Left cardiac atrium (tissue), 4 donors: ENCODE measurements around the gene ATP6V0A1. TPM values are rescaled to one million over a fixed set of nuclear protein-coding genes. Genes with fewer than 3 reads are reported as not detected.
"Not testable (repeated sequence)": the region's sequence is repeated elsewhere in the genome, so short reads cannot be mapped to it uniquely, and the experiment has no call there.

Experiments used
- ATAC-seq, 2 donors: fragments of 200-7000 bp; cut with Tn5 transposase; one replicate each; pipeline ENCODE4 v1.9.1; 2020; ENCODE audit warnings: mild to moderate bottlenecking in 2 of 2, moderate library complexity in 2 of 2
- DNase-seq: peaks from one replicate; pipeline ENCODE4 v3.0.0-alpha.2; 2020
- intact Hi-C, 2 donors: fragments of 100-400 bp; cut with DNase I; formaldehyde crosslinking; loops; one replicate each; pipeline versions ENCODE4 v1.14.1 to v1.15.1; 2022 to 2023
- total RNA-seq, 2 donors: library from RNA; stranded (reverse); fragmentation: NEBNext Ultra II Directional; extraction: Animal tissue kit (Norgen Biotek cat#: 25700); gene quantifications; one replicate each; pipeline ENCODE4 v1.2.1, GENCODE V29; 2021
- donor health status: DM: no; HTN: yes; CAD: no.
- donor health status: DM: no; HTN: yes; CAD: no; lungs with severe emphysema.
- donor health status: DM: yes; HTN: yes; CAD: no.
- donor health status: Dilated cardiomyopathy.

The ATP6V0A1 gene
- total RNA-seq, 2 donors from 2014 or later, result 40.3 to 55.4 TPM

- intact Hi-C loops, result no loop called here
- ATAC-seq (no peak), DNase-seq (no peak)
Measured at GRCh38 chr17:42544874-42545283, 86.2 kb downstream of the ATP6V0A1 start.

GRCh38 chr17:42545755-42546505, 87.3 kb downstream of the ATP6V0A1 start:
- DNase-seq, intact Hi-C loops, ATAC-seq: not testable (repeated sequence)

DNA sequence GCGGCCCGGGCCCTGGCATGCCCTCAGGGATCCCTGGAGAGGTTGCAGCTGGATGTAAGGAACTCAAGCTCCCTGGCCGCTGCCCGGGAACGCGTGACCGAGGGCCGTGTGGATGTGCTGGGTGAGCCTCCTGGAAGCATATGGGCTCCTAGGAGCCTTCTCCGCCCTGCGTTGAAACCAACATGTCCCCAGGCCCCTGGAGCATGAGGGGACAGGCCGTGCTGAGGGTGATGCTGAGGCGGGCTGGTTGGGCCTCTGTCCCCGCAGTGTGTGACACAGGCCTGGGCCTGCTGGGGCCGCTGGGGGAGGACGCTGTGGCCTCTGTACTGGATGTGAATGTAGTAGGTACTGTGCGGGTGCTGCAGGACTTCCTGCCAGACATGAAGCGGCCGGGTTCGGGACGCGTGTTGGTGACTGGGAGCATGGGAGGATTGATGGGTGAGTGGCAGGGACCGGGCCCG, 88.4 kb downstream of the ATP6V0A1 start:
- intact Hi-C loops, result no loop called here
- DNase-seq (no peak), ATAC-seq (peak; percentile 6 to 19)

DNA sequence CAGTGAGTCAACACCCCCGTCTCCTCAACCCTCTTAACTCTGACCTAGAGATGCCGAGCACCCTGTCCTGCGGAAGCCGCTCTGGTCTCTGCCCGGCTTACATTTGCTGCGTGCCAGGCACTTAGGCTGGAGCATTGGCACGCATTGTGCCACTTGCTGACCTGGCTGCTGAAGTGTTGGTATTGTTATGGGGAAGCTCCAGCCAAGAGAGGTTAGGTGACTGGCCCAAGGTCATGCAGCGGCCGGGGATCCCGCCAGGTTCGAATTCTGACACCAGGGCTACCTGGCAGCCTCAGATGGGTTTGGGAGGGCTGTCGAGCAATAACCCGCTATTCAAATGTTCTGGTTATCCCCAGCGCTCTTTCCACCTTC, 89.0 kb downstream of the ATP6V0A1 start:
- ATAC-seq, result peak; percentile 8 to 17
- DNase-seq, result no peak
- intact Hi-C loops, result no loop called here

DNA sequence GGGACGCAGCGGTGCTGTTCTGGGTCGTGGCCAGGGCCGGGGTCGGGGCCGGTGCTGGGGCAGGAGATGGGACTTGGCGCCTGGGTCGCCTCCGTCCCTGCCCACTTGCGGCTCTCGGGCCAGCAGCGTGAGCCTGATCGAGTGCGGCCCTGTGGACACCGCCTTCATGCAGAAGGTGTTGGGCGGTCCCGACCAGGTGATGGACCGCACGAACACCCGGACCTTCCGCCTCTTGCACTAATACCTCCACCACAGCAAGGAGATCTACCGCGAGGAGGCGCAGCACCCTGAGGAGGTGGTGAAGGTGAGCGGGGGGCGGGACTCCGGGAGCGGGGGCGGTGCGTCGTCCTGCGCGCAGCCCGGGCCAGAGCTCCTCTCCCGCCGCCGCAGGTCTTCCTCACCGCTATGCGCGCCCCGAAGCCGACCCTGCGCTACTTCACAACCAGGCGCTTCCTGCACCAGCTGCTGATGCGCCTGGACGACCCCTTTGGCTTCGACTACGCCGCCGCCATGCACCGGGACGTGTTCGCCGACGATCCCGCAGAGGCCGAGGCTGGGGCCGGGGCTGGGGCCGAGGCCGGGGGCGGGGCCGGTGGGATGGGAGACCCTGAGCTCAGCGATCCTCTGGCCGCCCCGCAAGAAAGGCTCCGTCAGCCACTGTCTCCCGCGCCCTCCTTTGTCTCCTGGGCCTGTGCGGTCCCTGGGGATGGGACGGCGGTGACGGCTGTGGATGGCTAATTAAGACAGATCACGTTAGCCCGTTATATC, 89.6 kb downstream of the ATP6V0A1 start:
- ATAC-seq (peak; percentile 53 to 79), DNase-seq (peak; percentile 70)
- intact Hi-C loops, result no loop called here

- no peak for ATAC-seq
- intact Hi-C loops, result no loop called here
- no peak for DNase-seq
Measured at GRCh38 chr17:42548993-42549755, 90.5 kb downstream of the ATP6V0A1 start.

DNA sequence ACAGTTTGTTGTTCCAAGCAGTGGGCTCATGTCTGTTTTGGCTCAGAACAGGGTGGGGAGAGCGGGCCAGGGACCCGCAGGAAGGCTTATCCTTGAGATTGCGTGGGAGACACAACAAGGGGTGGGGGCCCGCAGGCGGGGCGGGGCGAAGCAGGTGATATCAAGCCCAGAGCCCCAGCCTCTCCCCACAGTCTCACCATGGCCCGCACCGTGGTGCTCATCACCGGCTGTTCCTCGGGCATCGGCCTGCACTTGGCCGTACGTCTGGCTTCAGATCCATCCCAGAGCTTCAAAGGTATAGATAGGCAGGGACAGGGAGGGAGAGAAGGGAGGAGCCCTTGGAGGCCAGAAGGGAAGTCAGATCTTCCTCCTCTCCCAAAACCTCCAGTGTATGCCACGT, 94.1 kb downstream of the ATP6V0A1 start, which contains the start of gene HSD17B1:
Gene HSD17B1 (plus strand): TSS at position 188 of the 400 bp plus-strand sequence. CDS start 11 bp downstream, at position 199.
- DNase-seq, intact Hi-C loops, ATAC-seq: not testable (repeated sequence)

- no peak for DNase-seq
- ATAC-seq, result no peak
- intact Hi-C loops, result no loop called here
Measured at GRCh38 chr17:42553161-42553818, 94.6 kb downstream of the ATP6V0A1 start.

DNA sequence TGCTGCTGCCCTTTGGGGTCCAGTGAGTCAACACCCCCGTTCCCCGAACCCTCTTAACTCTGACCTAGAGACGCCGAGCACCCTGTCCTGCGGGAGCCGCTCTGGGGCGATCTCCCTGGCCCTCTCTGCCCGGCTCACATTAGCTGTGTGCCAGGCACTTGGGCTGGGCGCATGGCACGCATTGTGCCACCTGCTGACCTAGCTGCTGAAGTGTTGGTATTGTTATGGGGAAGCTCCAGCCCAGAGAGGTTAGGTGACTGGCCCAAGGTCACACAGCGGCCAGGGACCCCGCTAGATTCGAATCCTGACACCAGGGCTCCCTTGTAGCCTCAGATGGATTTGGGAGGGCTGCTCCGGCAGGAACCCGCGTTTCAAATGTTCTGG, 95.2 kb downstream of the ATP6V0A1 start:
- DNase-seq, result no peak
- ATAC-seq, result peak in 1 of 2 donors; percentile 12
- intact Hi-C loops, result no loop called here

GRCh38 chr17:42554250-42555121, 95.8 kb downstream of the ATP6V0A1 start:
- ATAC-seq (peak; percentile 94 to 95), DNase-seq (peak; percentile 93)
- intact Hi-C loops, result no loop called here

GRCh38 chr17:42555122-42555622, 96.5 kb downstream of the ATP6V0A1 start:
- intact Hi-C loops, result no loop called here
- peak in 1 of 2 donors; percentile 3 for ATAC-seq

DNA sequence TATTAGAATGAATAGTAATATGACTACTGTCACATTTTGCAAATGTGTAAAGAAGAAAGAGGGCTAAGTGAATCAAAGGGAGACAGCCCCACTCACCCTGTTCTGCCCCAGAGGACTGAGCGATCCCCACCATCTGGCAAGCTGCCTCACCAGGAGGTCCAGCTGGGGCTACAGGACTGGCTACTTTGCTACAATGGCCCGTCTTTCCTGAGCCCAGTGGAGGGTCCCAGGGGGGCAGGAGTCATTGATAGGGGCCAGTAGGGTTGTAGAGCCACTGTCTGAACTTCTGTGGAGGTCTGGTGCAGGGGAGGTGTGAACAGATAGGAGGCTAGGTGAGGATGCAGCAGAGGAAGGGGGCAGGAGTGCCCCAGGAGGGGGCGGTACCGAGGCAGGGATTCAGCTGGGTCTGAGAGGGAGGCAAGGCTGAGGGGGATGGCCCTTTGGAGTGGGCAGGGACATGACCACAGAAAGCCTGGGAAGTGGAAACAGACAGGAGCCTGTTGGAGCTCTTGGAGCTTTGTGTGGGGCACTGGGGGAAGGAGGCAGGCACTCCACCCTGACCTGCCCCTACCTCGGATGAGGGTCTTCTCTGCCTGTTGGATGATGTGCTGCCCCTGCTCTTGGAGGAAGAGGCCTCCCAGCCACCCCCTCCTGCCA, 97.4 kb downstream of the ATP6V0A1 start:
- DNase-seq, intact Hi-C loops, ATAC-seq: not testable (repeated sequence)

More at GRCh38 chr17:42555122-42555622, 96.5 kb downstream of the ATP6V0A1 start:
- no peak for DNase-seq

GRCh38 chr17:42559075-42559474, 100.4 kb downstream of the ATP6V0A1 start:
- intact Hi-C loops, result no loop called here
- DNase-seq (no peak), ATAC-seq (no peak)

DNA sequence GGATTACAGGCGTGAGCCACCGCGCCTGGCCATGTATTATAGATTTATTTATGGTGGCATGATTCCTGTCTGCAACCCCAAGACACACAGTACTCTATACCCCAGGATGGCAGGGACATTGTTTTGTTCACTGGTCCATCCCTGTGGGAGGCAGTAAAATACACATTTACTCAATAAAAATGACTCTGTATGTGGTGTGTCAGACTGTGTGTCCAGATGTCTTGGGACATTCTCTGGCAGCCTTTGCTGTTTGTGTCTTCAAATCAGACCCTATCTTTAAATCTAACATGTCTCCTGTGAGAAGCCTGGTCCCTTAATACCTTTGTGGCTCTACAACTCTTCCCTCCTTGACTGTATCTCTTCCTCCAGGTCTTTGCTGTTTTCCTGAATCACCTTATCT, 101.6 kb downstream of the ATP6V0A1 start:
- ATAC-seq, result no peak
- intact Hi-C loops, result no loop called here

GRCh38 chr17:42561897-42562387, 103.3 kb downstream of the ATP6V0A1 start, which contains the start of gene COASY:
COASY (plus strand) TSS chr17:42562148; CDS start chr17:42562623, 475 bp downstream.
- intact Hi-C loops, result no loop called here
- ATAC-seq (peak; percentile 81 to 84), DNase-seq (peak; percentile 97)

More for the DNA sequence above, 101.6 kb downstream of the ATP6V0A1 start:
- no peak for DNase-seq

GRCh38 chr17:42562388-42563142, 103.9 kb downstream of the ATP6V0A1 start:
- intact Hi-C loops, result no loop called here
- no peak for DNase-seq
- ATAC-seq, result peak in 1 of 2 donors; percentile 1
